Dermis lymphatic vessel endothelial cell (primary cell): ENCODE data around the gene IL36G. TPM values are rescaled to one million over a fixed set of nuclear protein-coding genes. Genes with fewer than 3 reads are reported as not detected.

Source experiments
- total RNA-seq: library from RNA; depleted of rRNA; stranded (reverse); fragments of >200 nt; gene quantifications from 2 replicates; pipeline ENCODE4 v1.2.1, GENCODE V29; 2014

IL36G gene
- total RNA-seq, result not detected in 2 replicates

DNA sequence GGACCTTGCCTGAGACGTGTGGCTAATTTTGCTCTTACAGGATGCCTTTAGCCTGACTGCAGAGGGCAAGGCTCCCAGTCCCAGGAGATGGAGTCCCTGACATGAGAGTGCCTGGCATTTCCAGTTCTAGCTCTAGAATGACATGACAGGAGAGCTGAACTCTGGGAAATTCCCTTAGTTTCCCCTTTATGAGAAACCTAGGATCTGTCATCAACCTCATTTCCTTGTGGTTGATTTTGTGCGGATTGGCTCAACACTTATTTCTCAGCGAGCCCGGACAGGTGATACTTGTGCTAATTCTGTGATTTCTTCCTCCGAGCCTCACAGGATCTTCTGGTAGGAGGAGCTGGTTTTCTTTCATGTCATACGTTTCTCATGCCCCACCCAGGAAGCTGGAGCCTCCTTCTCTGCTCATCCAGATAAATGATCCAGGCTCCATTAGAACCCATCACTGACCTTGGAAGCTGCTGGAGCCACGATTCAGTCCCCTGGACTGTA, at the start of gene IL36G:
Gene IL36G, plus strand, starts transcription at position 448 of the 498 bp plus-strand sequence. CDS start 633 bp downstream, outside the sequence.

DNA sequence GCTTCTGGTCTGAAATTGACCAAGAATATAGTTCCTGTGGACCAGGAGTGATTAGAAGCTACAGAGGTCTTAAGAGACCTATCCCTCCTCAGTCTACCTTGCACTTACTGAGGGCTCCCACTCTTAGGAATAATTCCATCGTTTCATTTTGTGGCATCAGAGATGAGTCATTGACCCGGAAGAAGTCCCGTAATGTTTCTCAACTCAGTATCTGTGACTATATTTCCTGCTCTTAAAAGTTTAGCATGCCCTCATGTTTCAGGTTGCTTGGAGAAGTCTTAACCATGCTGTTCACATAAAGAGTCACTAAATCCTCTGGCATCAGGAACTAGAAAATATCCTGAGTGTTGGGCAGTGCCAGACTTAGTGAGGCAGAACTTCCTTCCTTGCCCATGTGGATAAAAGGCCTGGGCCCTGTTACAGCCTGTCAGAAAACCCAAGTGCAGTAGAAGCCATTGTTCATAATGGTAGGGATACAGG, 27.3 kb downstream of the IL36G start, which contains the start of gene IL36A:
Gene IL36A, plus strand, starts transcription at position 430 of the 480 bp plus-strand sequence. CDS start 413 bp downstream, outside the sequence.

Other genes starting within 250 kb of the IL36G start
- 0.76 and 1.0 TPM in 2 replicates for gene CKAP2L, start 213.4 kb upstream of the IL36G start, total RNA-seq
- not detected in 2 replicates for gene IL1A, start 193.5 kb upstream of the IL36G start, total RNA-seq
- gene IL1B, start 141.2 kb upstream of the IL36G start, total RNA-seq, result not detected in 2 replicates
- gene IL37, start 66.8 kb upstream of the IL36G start, total RNA-seq, result not detected in 2 replicates
- gene IL36A, start 27.5 kb downstream of the IL36G start, total RNA-seq, result not detected in 2 replicates
- not detected in 2 replicates for gene IL36B, start 74.9 kb downstream of the IL36G start, total RNA-seq
- gene IL36RN, start 81.2 kb downstream of the IL36G start, total RNA-seq, result not detected in 2 replicates
- gene IL1F10, start 90.0 kb downstream of the IL36G start, total RNA-seq, result not detected in 2 replicates
- not detected in 2 replicates for gene IL1RN, start 149.6 kb downstream of the IL36G start, total RNA-seq
- 0.76 and 0.77 TPM in 2 replicates for gene PSD4, start 196.0 kb downstream of the IL36G start, total RNA-seq